Lower leg skin (tissue), 3 donors: ENCODE data around the gene ADCYAP1.

ENCODE experiments used
- POLR2A ChIP-seq, 2 donors: fragments of 450-650 bp; IDR thresholded peaks; one replicate each; pipeline ENCODE4 v1.6.1; 2016 to 2017; ENCODE audit warnings: antibody characterized with exemption in 2 of 2, mild to moderate bottlenecking in 1 of 2, moderate library complexity in 1 of 2
- TF ChIP-seq, protein P1 (sequence below), 3 donors: fragments of 450-650 bp; IDR thresholded peaks; one replicate each; pipeline ENCODE4 v1.5.1; 2016; ENCODE audit warnings: antibody characterized with exemption in 3 of 3, mild to moderate bottlenecking in 3 of 3, moderate library complexity in 2 of 3

DNA sequence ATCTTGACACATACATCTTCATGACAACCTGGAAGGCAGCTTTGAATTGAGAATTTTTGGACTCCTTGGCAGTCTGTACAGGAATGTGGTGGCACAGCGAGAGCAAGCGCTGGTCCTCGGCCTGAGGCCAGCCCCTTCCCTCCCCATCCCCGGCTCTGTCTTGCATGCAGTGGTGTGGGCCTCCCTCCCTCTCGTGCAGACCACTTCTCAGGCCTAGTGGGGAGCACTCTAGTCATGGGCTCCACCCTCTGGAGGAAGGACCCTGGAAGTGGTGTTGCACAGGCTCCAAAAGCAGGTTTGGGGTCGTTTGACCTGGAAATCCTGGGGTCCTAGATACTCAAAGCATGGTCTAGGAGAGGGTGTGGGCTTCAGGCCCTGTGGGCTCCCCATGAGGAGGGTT, 32.3 kb downstream of the ADCYAP1 start:
- TF ChIP-seq, protein P1, sequence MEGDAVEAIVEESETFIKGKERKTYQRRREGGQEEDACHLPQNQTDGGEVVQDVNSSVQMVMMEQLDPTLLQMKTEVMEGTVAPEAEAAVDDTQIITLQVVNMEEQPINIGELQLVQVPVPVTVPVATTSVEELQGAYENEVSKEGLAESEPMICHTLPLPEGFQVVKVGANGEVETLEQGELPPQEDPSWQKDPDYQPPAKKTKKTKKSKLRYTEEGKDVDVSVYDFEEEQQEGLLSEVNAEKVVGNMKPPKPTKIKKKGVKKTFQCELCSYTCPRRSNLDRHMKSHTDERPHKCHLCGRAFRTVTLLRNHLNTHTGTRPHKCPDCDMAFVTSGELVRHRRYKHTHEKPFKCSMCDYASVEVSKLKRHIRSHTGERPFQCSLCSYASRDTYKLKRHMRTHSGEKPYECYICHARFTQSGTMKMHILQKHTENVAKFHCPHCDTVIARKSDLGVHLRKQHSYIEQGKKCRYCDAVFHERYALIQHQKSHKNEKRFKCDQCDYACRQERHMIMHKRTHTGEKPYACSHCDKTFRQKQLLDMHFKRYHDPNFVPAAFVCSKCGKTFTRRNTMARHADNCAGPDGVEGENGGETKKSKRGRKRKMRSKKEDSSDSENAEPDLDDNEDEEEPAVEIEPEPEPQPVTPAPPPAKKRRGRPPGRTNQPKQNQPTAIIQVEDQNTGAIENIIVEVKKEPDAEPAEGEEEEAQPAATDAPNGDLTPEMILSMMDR (IDR thresholded peaks at IDR 0.05): no peak
- TF ChIP-seq POLR2A (IDR thresholded peaks at IDR 0.05): no peak
